Endothelial cell of umbilical vein (primary cell): ENCODE measurements around the gene KAZALD1. TPM values are rescaled to one million over a fixed set of nuclear protein-coding genes. Genes with fewer than 3 reads are reported as not detected.

Experiments
- BruUV-seq: library from RNA; stranded (reverse); fragments of 400-500 nt; replicated peaks from 2 replicates; lab custom pipeline; 2021; lab: Mats Ljungman, UMichigan
- CTCF ChIA-PET: fragments of 300-600, 350-600 bp; sonication (Branson Sonifier 250); formaldehyde crosslinking; loops from one replicate; lab custom pipeline; 2021; ENCODE audit warnings: antibody characterized with exemption, inconsistent platforms; lab: Charles Lee
- POLR2A ChIA-PET: fragments of 300-600, 350-600 bp; sonication (Branson Sonifier 250); formaldehyde crosslinking; loops from one replicate; lab custom pipeline; 2021; ENCODE audit warnings: antibody characterized with exemption, inconsistent platforms; lab: Charles Lee
- DNase-seq: peaks from one replicate; pipeline ENCODE4 v3.0.0-alpha.2; 2011; ENCODE audit warnings: low read depth, low spot score
- FAIRE-seq: peaks from 2 replicates; lab custom pipeline; 2011; peaks lifted over from hg19 to GRCh38; lab: Jason Lieb, UNC
- H2AFZ ChIP-seq: 2 replicates; pipeline ENCODE4 v1.6.0; 2012; ENCODE audit warnings: low read depth, low read length, control low read depth, inconsistent platforms
- H3K27ac ChIP-seq: 2 replicates; pipeline ENCODE4 v1.5.1; 2011; ENCODE audit warnings: low read depth, mild to moderate bottlenecking, control low read depth, low read length, moderate library complexity; ENCODE audit not compliant: insufficient read depth
- H3K27me3 ChIP-seq, 2 experiments: 2 replicates each; pipeline versions ENCODE4 v1.6.0 to v1.6.1; 2011; ENCODE audit warnings: low read length in 2 of 2, mixed read lengths in 1 of 2; ENCODE audit not compliant: control insufficient read depth in 2 of 2, insufficient read depth in 2 of 2
- H3K36me3 ChIP-seq, 2 experiments: 2 replicates in 1 of 2; 3 replicates in 1 of 2; pipeline ENCODE4 v1.5.1; 2011; ENCODE audit warnings: low read length in 2 of 2, mild to moderate bottlenecking in 1 of 2, moderate library complexity in 1 of 2; ENCODE audit not compliant: control insufficient read depth in 2 of 2, insufficient read depth in 2 of 2; ENCODE audit errors: extremely low read depth in 1 of 2
- H3K4me1 ChIP-seq: 3 replicates; pipeline ENCODE4 v1.5.1; 2011; ENCODE audit warnings: mild to moderate bottlenecking, low read length; ENCODE audit not compliant: control insufficient read depth, insufficient read depth; ENCODE audit errors: extremely low read depth
- H3K4me2 ChIP-seq: 2 replicates; pipeline ENCODE4 v1.6.1; 2011; ENCODE audit warnings: low read length, control low read depth, mixed read lengths; ENCODE audit not compliant: insufficient read depth
- H3K4me3 ChIP-seq, 3 experiments: fragments of 200-600 bp in 1 of 3; sonication (generic), shearing (Covaris generic) in 1 of 3; replicated peaks in 1 of 3; 2 replicates each; pipeline ENCODE4 v1.5.1; 2011 to 2016; ENCODE audit warnings: control low read depth in 3 of 3, low read length in 3 of 3, mild to moderate bottlenecking in 2 of 3, inconsistent platforms in 1 of 3, low read depth in 1 of 3, moderate library complexity in 1 of 3; ENCODE audit not compliant: insufficient read depth in 1 of 3
- H3K79me2 ChIP-seq: 2 replicates; pipeline ENCODE4 v1.6.0; 2012; ENCODE audit warnings: low read length, inconsistent platforms; ENCODE audit not compliant: control insufficient read depth, insufficient read depth
- H3K9ac ChIP-seq: replicated peaks from 2 replicates; pipeline ENCODE3; 2011; ENCODE audit warnings: low read length, control low read depth; ENCODE audit not compliant: insufficient read depth; ENCODE audit errors: extremely low read depth
- H3K9me1 ChIP-seq: replicated peaks from 3 replicates; pipeline ENCODE4 v1.6.0; 2011; ENCODE audit warnings: mild to moderate bottlenecking, low read length; ENCODE audit not compliant: control insufficient read depth, insufficient read depth; ENCODE audit errors: extremely low read depth
- H3K9me3 ChIP-seq: replicated peaks from 2 replicates; pipeline ENCODE4 v1.5.1; 2012; ENCODE audit warnings: low read length, inconsistent platforms; ENCODE audit not compliant: control insufficient read depth, insufficient read depth
- H4K20me1 ChIP-seq: replicated peaks from 2 replicates; pipeline ENCODE3; 2011; ENCODE audit warnings: mild to moderate bottlenecking, low read length; ENCODE audit not compliant: control insufficient read depth, insufficient read depth; ENCODE audit errors: extremely low read depth
- CTCF ChIP-seq, 2 donors: IDR thresholded peaks; 1 replicate in 1 of 2; 2 replicates in 1 of 2; pipeline ENCODE4 v1.5.1; 2011; ENCODE audit warnings: low read length in 2 of 2, mild to moderate bottlenecking in 2 of 2, moderate library complexity in 2 of 2, control low read depth in 1 of 2, inconsistent platforms in 1 of 2, low read depth in 1 of 2; ENCODE audit not compliant: insufficient read depth in 1 of 2; ENCODE audit errors: extremely low read depth in 1 of 2
- GATA2 ChIP-seq: IDR thresholded peaks from 2 replicates; pipeline ENCODE4 v1.7.0; 2011; ENCODE audit warnings: low read depth, mild to moderate bottlenecking, moderate library complexity, mixed read lengths, low read length; ENCODE audit not compliant: insufficient read length, insufficient read depth
- MAX ChIP-seq: IDR thresholded peaks from 2 replicates; pipeline ENCODE4 v1.6.1; 2011; ENCODE audit not compliant: insufficient read depth, insufficient read length
- MYC ChIP-seq: IDR thresholded peaks from one replicate; pipeline ENCODE4 v1.6.1; 2011; ENCODE audit warnings: mild to moderate bottlenecking, low read depth, low read length
- POLR2A ChIP-seq: IDR thresholded peaks from 2 replicates; pipeline ENCODE4 v1.6.1; 2012; ENCODE audit warnings: low read depth, mild to moderate bottlenecking, control low read depth, low read length
- POLR2AphosphoS5 ChIP-seq: IDR thresholded peaks from 2 replicates; pipeline ENCODE4 v1.6.1; 2012; ENCODE audit warnings: low read depth, mild to moderate bottlenecking, control low read depth, low read length, moderate library complexity; ENCODE audit not compliant: insufficient read depth
- dilution Hi-C: fragments of 300-500 bp; cut with MboI; formaldehyde crosslinking; loops from one replicate; pipeline ENCODE4 v1.15.0; 2019; ENCODE audit warnings: low sequenced_read_pairs; ENCODE audit not compliant: extremely low pct_ligation_motif_present
- intact Hi-C: fragments of 100-400 bp; cut with micrococcal nuclease; formaldehyde crosslinking; loops from one replicate; pipeline ENCODE4 v1.10.0; 2022
- polyA plus RNA-seq, 4 experiments: library from polyadenylated mRNA; depleted of rRNA in 3 of 4; stranded (reverse) in 3 of 4; unstranded in 1 of 4; fragments of >200 nt; gene quantifications; 2 replicates each; pipeline versions ENCODE4 v1.2.1 to v1.2.3, GENCODE V29; 2011 to 2012; ENCODE audit warnings: missing spikeins in 1 of 4
- total RNA-seq: library from RNA; stranded (reverse); gene quantifications from 2 replicates; pipeline ENCODE4 v1.2.3, GENCODE V29; 2021

KAZALD1 gene
- total and polyA plus RNA-seq, 2 donors (not counting 3 experiments of a cell fraction or from before 2014, with no cell fraction given), result 3.0 to 3.3 TPM

- Histone ChIP-seq H3K9me1 (no peaks in the 10 kb centered on the region), H3K79me2 (no peaks in the 10 kb centered on the region), H3K27ac (no peak overlapping the region), H3K9ac (no peak overlapping the region), H4K20me1 (no peaks in the 10 kb centered on the region), H3K27me3 (peaks cover 5 to 13% of the 10 kb centered on the region in 2 experiments), H3K9me3 (no peaks in the 10 kb centered on the region), H3K4me1 (no peaks in the 10 kb centered on the region), H2AFZ (no peak overlapping the region), H3K4me3 (no peak overlapping the region), H3K4me2 (no peak overlapping the region), H3K36me3 (no peaks in the 10 kb centered on the region)
- no TSS peak for BruUV-seq
- intact Hi-C loops, result no loop called here
- DNase-seq (no peak), FAIRE-seq (no peak)
- TF ChIP-seq GATA2, result no peak
- no peak for TF ChIP-seq CTCF (IDR thresholded peaks at IDR 0.05; ENCODE audit: extremely low read depth in 1 of 2, insufficient read depth in 1 of 2, low read depth in 1 of 2, low read length in 2 of 2)
- no peak for TF ChIP-seq MAX
- TF ChIP-seq MYC, result no peak
- no peak for TF ChIP-seq POLR2AphosphoS5
- no peak for TF ChIP-seq POLR2A
- CTCF ChIA-PET, result interaction anchor here (0.8 to 4.0 kb wide), 4 partner anchors 11 to 66 kb away, joined by 3 to 23 read pairs (median 4); no protein-coding TSS in a partner anchor
- POLR2A ChIA-PET, result no interaction called here
- dilution Hi-C loops, result no loop called here
These were observed 46.0 kb downstream of the KAZALD1 start for GRCh38 chr10:101107771-101108170.
